ENCODE measurements around the gene TAS2R20. TPM values are rescaled to one million over a fixed set of nuclear protein-coding genes. Genes with fewer than 3 reads are reported as not detected.
"Not testable (repeated sequence)": the region's sequence is repeated elsewhere in the genome, so short reads cannot be mapped to it uniquely, and the experiment has no call there.

Gene TAS2R20
- total RNA-seq: 1.7 and 2.4 TPM in 2 replicates

- Mint-ChIP-seq H3K27me3 (no peaks in the 10 kb centered on the region), H3K36me3 (ENCODE audit: low read depth) (peaks cover 13% of the 10 kb centered on the region), H3K4me3 (no peak within 1 kb of the TSS), H3K9me3 (peaks cover 3% of the 10 kb centered on the region), H3K4me1 (no peaks in the 10 kb centered on the region), H3K27ac (no peak within 1 kb of the TSS)
- no peak for ATAC-seq (ENCODE audit: low read depth)
- no peak for DNase-seq
- ChIA-PET POLR2A (no interaction called here), CTCF (no interaction called here)
- intact Hi-C loops (cut with micrococcal nuclease): no loop called here
- TF ChIP-seq CTCF (IDR thresholded peaks at IDR 0.05): no peak
Observed at GRCh38 chr12:10998204-10998603, at the start of gene TAS2R20. Gene TAS2R20 (minus strand): TSS chr12:10998304. CDS start chr12:10997875, 429 bp downstream.

GRCh38 chr12:11041366-11041765 lies 43.3 kb upstream of the TAS2R20 start:
- intact Hi-C loops (cut with micrococcal nuclease); H3K27ac Mint-ChIP-seq; H3K9me3 Mint-ChIP-seq; CTCF ChIA-PET; H3K4me3 Mint-ChIP-seq; ATAC-seq (ENCODE audit: low read depth); DNase-seq; POLR2A ChIA-PET; H3K4me1 Mint-ChIP-seq; H3K27me3 Mint-ChIP-seq: not testable (repeated sequence)
- peaks cover 59% of the 10 kb centered on the region for H3K36me3 Mint-ChIP-seq (ENCODE audit: low read depth)

GRCh38 chr12:11040162-11040561 lies 42.1 kb upstream of the TAS2R20 start:
- CTCF ChIA-PET: no interaction called here
- intact Hi-C loops (cut with micrococcal nuclease): no loop called here
- POLR2A ChIA-PET: no interaction called here
- H3K36me3 Mint-ChIP-seq (ENCODE audit: low read depth): peaks cover 57% of the 10 kb centered on the region
- no peak overlapping the region for H3K27ac Mint-ChIP-seq
- DNase-seq: no peak
- H3K9me3 Mint-ChIP-seq: peaks cover 8% of the 10 kb centered on the region
- H3K27me3 Mint-ChIP-seq: no peaks in the 10 kb centered on the region
- no peak for ATAC-seq (ENCODE audit: low read depth)
- TF ChIP-seq CTCF (IDR thresholded peaks at IDR 0.05): no peak
- no peaks in the 10 kb centered on the region for H3K4me1 Mint-ChIP-seq
- no peak overlapping the region for H3K4me3 Mint-ChIP-seq

- TF ChIP-seq CTCF (IDR thresholded peaks at IDR 0.05): no peak
- ChIA-PET POLR2A (no interaction called here), CTCF (no interaction called here)
- H3K4me3 Mint-ChIP-seq: no peak overlapping the region
- H3K36me3 Mint-ChIP-seq (ENCODE audit: low read depth): peaks cover 48% of the 10 kb centered on the region
- DNase-seq (no peak), ATAC-seq (ENCODE audit: low read depth) (no peak)
- H3K9me3 Mint-ChIP-seq: peaks cover 8% of the 10 kb centered on the region
- intact Hi-C loops (cut with micrococcal nuclease): loop anchor here (1.0 kb wide), 1 partner anchor 26 kb away; no protein-coding TSS in a partner anchor
- H3K27me3 Mint-ChIP-seq: no peaks in the 10 kb centered on the region
- H3K4me1 Mint-ChIP-seq: no peaks in the 10 kb centered on the region
- no peak overlapping the region for H3K27ac Mint-ChIP-seq
Observed at GRCh38 chr12:11039171-11039570, 41.1 kb upstream of the TAS2R20 start.

- POLR2A ChIA-PET; H3K9me3 Mint-ChIP-seq; CTCF ChIA-PET; H3K27me3 Mint-ChIP-seq; DNase-seq; H3K4me1 Mint-ChIP-seq; H3K4me3 Mint-ChIP-seq; H3K27ac Mint-ChIP-seq; intact Hi-C loops (cut with micrococcal nuclease): not testable (repeated sequence)
- H3K36me3 Mint-ChIP-seq (ENCODE audit: low read depth): peaks cover 25% of the 10 kb centered on the region
- peak; percentile 50 for ATAC-seq (ENCODE audit: low read depth)
Observed at GRCh38 chr12:11033959-11034358, 35.9 kb upstream of the TAS2R20 start.

GRCh38 chr12:11031307-11031706 lies 33.2 kb upstream of the TAS2R20 start, which contains the start of gene TAS2R31:
Gene TAS2R31 (minus strand): TSS chr12:11031407. CDS start chr12:11031335, 72 bp downstream.
- no peak for TF ChIP-seq CTCF (IDR thresholded peaks at IDR 0.05)
- ATAC-seq (ENCODE audit: low read depth): no peak
- Mint-ChIP-seq H3K27ac (no peak within 1 kb of the TSS), H3K9me3 (no peaks in the 10 kb centered on the region), H3K36me3 (ENCODE audit: low read depth) (peaks cover 31% of the 10 kb centered on the region), H3K27me3 (no peaks in the 10 kb centered on the region), H3K4me1 (no peaks in the 10 kb centered on the region), H3K4me3 (no peak within 1 kb of the TSS)
- POLR2A ChIA-PET: no interaction called here
- intact Hi-C loops (cut with micrococcal nuclease): no loop called here
- DNase-seq: no peak
- CTCF ChIA-PET: no interaction called here
